GM12878 (cell line): ENCODE results near the gene NCLN. TPM values are rescaled to one million over a fixed set of nuclear protein-coding genes. Genes with fewer than 3 reads are reported as not detected.

Source experiments
- ATAC-seq: fragments of 200-7000 bp; cut with Tn5 transposase; 3 replicates; pipeline ENCODE4 v1.9.1; 2020; ENCODE audit warnings: mild to moderate bottlenecking, moderate library complexity
- BruUV-seq: library from RNA; stranded (reverse); fragments of 400-500 nt; replicated peaks from 2 replicates; lab custom pipeline; 2021; lab: Mats Ljungman, UMichigan
- CTCF ChIA-PET: fragments of 300-600 bp; sonication (Branson Sonifier 250); formaldehyde crosslinking; extraction: SDS; loops from one replicate; lab custom pipeline; 2021; ENCODE audit warnings: inconsistent platforms; lab: Yijun Ruan, JAX
- POLR2A ChIA-PET: fragments of 350-600 bp; formaldehyde crosslinking; extraction: SDS; loops from one replicate; lab custom pipeline; 2021; ENCODE audit warnings: inconsistent platforms; lab: Charles Lee
- RAD21 ChIA-PET: fragments of 300-600 bp; sonication (Branson Sonifier 250); formaldehyde crosslinking; loops from one replicate; lab custom pipeline; 2023; ENCODE audit warnings: antibody characterized with exemption; ENCODE audit not compliant: unreplicated experiment; lab: Charles Lee
- SMC1A ChIA-PET: fragments of 300-600 bp; sonication (Branson Sonifier 250); formaldehyde crosslinking; loops from one replicate; lab custom pipeline; 2023; ENCODE audit not compliant: unreplicated experiment, uncharacterized antibody; lab: Charles Lee
- DNase-seq: peaks from one replicate; pipeline ENCODE4 v3.0.0-alpha.2; 2011; ENCODE audit warnings: low read depth, low spot score
- FAIRE-seq: peaks from 3 replicates; lab custom pipeline; 2011; peaks lifted over from hg19 to GRCh38; lab: Jason Lieb, UNC
- H2AFZ ChIP-seq: 2 replicates; pipeline ENCODE4 v1.6.0; 2011; ENCODE audit warnings: low read depth, low read length, control low read depth; ENCODE audit not compliant: control insufficient read depth
- H3K27ac ChIP-seq: 2 replicates; pipeline ENCODE4 v1.5.1; 2011; ENCODE audit warnings: control low read depth; ENCODE audit not compliant: control insufficient read depth, insufficient read depth
- H3K27me3 ChIP-seq, 2 experiments: replicated peaks in 1 of 2; 2 replicates each; pipeline versions ENCODE4 v1.6.0 to v1.6.1; 2011; ENCODE audit warnings: low read length in 1 of 2; ENCODE audit not compliant: control insufficient read depth in 2 of 2, insufficient read depth in 2 of 2
- H3K36me3 ChIP-seq, 2 experiments: 2 replicates each; pipeline ENCODE4 v1.5.1; 2011; ENCODE audit warnings: low read length in 1 of 2; ENCODE audit not compliant: control insufficient read depth in 2 of 2, insufficient read depth in 2 of 2
- H3K4me1 ChIP-seq: 2 replicates; pipeline ENCODE4 v1.6.1; 2011; ENCODE audit warnings: mild to moderate bottlenecking, low read length, moderate library complexity, mixed read lengths; ENCODE audit not compliant: control insufficient read depth, insufficient read depth
- H3K4me2 ChIP-seq: 2 replicates; pipeline ENCODE4 v1.6.0; 2011; ENCODE audit warnings: control low read depth; ENCODE audit not compliant: control insufficient read depth, insufficient read depth
- H3K4me3 ChIP-seq: fragments of 200-600 bp; sonication (generic); 2 replicates; pipeline ENCODE4 v1.5.1; 2016
- H3K79me2 ChIP-seq: 2 replicates; pipeline ENCODE4 v1.6.0; 2011; ENCODE audit warnings: low read length; ENCODE audit not compliant: control insufficient read depth, insufficient read depth
- H3K9ac ChIP-seq: 2 replicates; pipeline ENCODE4 v1.8.0; 2011; ENCODE audit warnings: low read length, control low read depth, mixed read lengths; ENCODE audit not compliant: control insufficient read depth, insufficient read depth
- H3K9me3 ChIP-seq: replicated peaks from 3 replicates; pipeline ENCODE4 v1.5.1; 2011; ENCODE audit warnings: mild to moderate bottlenecking, low read length; ENCODE audit not compliant: control insufficient read depth, insufficient read depth
- H4K20me1 ChIP-seq: 2 replicates; pipeline ENCODE4 v1.6.0; 2011; ENCODE audit not compliant: control insufficient read depth, insufficient read depth
- ATF2 ChIP-seq: IDR thresholded peaks from 2 replicates; pipeline ENCODE4 v1.6.1; 2012; ENCODE audit warnings: low read length, inconsistent platforms
- ATF7 ChIP-seq: fragments of 450-650 bp; IDR thresholded peaks from 2 replicates; pipeline ENCODE4 v1.6.1; 2016; ENCODE audit warnings: low read depth, mild to moderate bottlenecking
- CHD1 ChIP-seq: IDR thresholded peaks from 2 replicates; pipeline ENCODE4 v1.6.1; 2012; ENCODE audit warnings: low read depth, low read length, improper control_type of control experiment
- HDGF ChIP-seq: fragments of 450-650 bp; IDR thresholded peaks from 2 replicates; pipeline ENCODE4 v1.6.1; 2016; ENCODE audit warnings: antibody characterized with exemption
- MAX ChIP-seq: IDR thresholded peaks from 2 replicates; pipeline ENCODE4 v1.6.1; 2012; ENCODE audit warnings: low read depth, low read length, improper control_type of control experiment
- MLLT1 ChIP-seq: fragments of 450-650 bp; IDR thresholded peaks from 2 replicates; pipeline ENCODE4 v1.6.1; 2016; ENCODE audit warnings: mild to moderate bottlenecking
- MTA2 ChIP-seq: fragments of 450-650 bp; IDR thresholded peaks from 2 replicates; pipeline ENCODE4 v1.6.1; 2016; ENCODE audit warnings: low read depth, mild to moderate bottlenecking, moderate library complexity
- PBX3 ChIP-seq: IDR thresholded peaks from 2 replicates; pipeline ENCODE4 v1.6.1; 2011; ENCODE audit warnings: mild to moderate bottlenecking, low read depth, low read length, moderate library complexity; ENCODE audit not compliant: insufficient replicate concordance
- PML ChIP-seq: IDR thresholded peaks from 2 replicates; pipeline ENCODE4 v1.6.1; 2012; ENCODE audit warnings: low read length, inconsistent platforms
- RB1 ChIP-seq: fragments of 450-650 bp; formaldehyde crosslinking; IDR thresholded peaks from 2 replicates; pipeline ENCODE4 v1.6.1; 2017; ENCODE audit warnings: mild to moderate bottlenecking, borderline replicate concordance
- RCOR1 ChIP-seq: conservative IDR thresholded peaks from 2 replicates; pipeline ENCODE4 v1.6.1; 2012; ENCODE audit warnings: low read depth, low read length, improper control_type of control experiment
- RFX5 ChIP-seq: IDR thresholded peaks from 2 replicates; pipeline ENCODE4 v1.6.1; 2011; ENCODE audit warnings: low read depth, low read length, improper control_type of control experiment
- ZZZ3 ChIP-seq: IDR thresholded peaks from 2 replicates; pipeline ENCODE4 v1.6.1; 2011; ENCODE audit warnings: low read depth; ENCODE audit not compliant: control insufficient read depth, insufficient read length
- WGBS: methylation state at CpG from one replicate; pipeline ENCODE4 v1.1.6; 2016; ENCODE audit warnings: low lambda C conversion rate; ENCODE audit not compliant: insufficient replicate concordance, insufficient coverage; ENCODE audit errors: missing lambda C conversion rate; 5-methylcytosine and 5-hydroxymethylcytosine counted together
- in situ Hi-C: fragments of 300-500 bp; cut with MboI; formaldehyde crosslinking; loops from 9 replicates; pipeline ENCODE4 v1.14.3; 2018; ENCODE audit warnings: mixed read lengths
- intact Hi-C: fragments of 100-400 bp; cut with micrococcal nuclease; formaldehyde crosslinking; loops from one replicate; pipeline ENCODE4 v1.14.2; 2022; ENCODE audit not compliant: unreplicated experiment
- polyA plus RNA-seq, 11 experiments: library from polyadenylated mRNA; depleted of rRNA in 4 of 11; unstranded in 6 of 11; stranded (reverse) in 5 of 11; fragments of >200 nt; fragmentation: Nextera tagmentation in 4 of 11; fragmentation: Illumina TruSeq in 1 of 11; extraction: Ambion mirVana in 4 of 11; extraction: Trizol in 1 of 11; gene quantifications; 1 replicate in 1 of 11; 2 replicates in 10 of 11; pipeline versions ENCODE4 v1.2.1 to v1.2.3, GENCODE V29; 2011 to 2016; ENCODE audit warnings: inconsistent platforms in 2 of 11, missing spikeins in 2 of 11, low read depth in 1 of 11
- total RNA-seq, 4 experiments: library from RNA; depleted of rRNA in 3 of 4; stranded (reverse); fragments of >200 nt in 3 of 4; fragmentation: Illumina TruSeq in 1 of 4; extraction: Trizol in 1 of 4; gene quantifications; 2 replicates each; pipeline versions ENCODE4 v1.2.1 to v1.2.3, GENCODE V29; 2013 to 2021

NCLN gene
- total and polyA plus RNA-seq, 10 of the 15 experiments (the other 5 are each of a cell fraction or from before 2014, with no cell fraction given), result 2.2 to 79.1 (median 36.0) TPM

- 92% methylated on average over 7 of the region's 7 CpGs for WGBS
- ChIA-PET RAD21 (interaction anchor here (0.8 to 1.6 kb wide), 3 partner anchors 8 to 9 kb away, joined by 3 to 5 read pairs (median 3); no protein-coding TSS in a partner anchor), POLR2A (interaction anchor here (0.6 to 2.4 kb wide), 5 partner anchors 9 to 1090 kb away, joined by 3 to 27 read pairs (median 4); no protein-coding TSS in a partner anchor), CTCF (interaction anchor here (0.7 to 3.9 kb wide), 6 partner anchors 9 to 850 kb away, joined by 3 to 30 read pairs (median 3); no protein-coding TSS in a partner anchor)
- FAIRE-seq, result no peak
- H4K20me1 ChIP-seq, result no peaks in the 10 kb centered on the region
- no peak for DNase-seq
- ATAC-seq, result no peak
- H2AFZ ChIP-seq, result peak overlapping the region; percentile 4; the same call in 1 of the 2 replicates
- no peaks in the 10 kb centered on the region for H3K27me3 ChIP-seq
- peaks cover 28% of the 10 kb centered on the region for H3K4me1 ChIP-seq
- intact Hi-C loops, result no loop called here
- H3K36me3 ChIP-seq, result no peaks in the 10 kb centered on the region; a peak in 1 of 4 replicates
- BruUV-seq, result no TSS peak
- TF ChIP-seq RCOR1, result no peak
- no peak for TF ChIP-seq RB1
- TF ChIP-seq MLLT1, result peak; percentile 93
- TF ChIP-seq, all 136 proteins: peak for 1
- H3K4me2 ChIP-seq, result peak overlapping the region; percentile 86
- in situ Hi-C loops, result no loop called here
- peaks cover 15% of the 10 kb centered on the region for H3K79me2 ChIP-seq
- SMC1A ChIA-PET, result interaction anchor here (1.2 kb wide), 1 partner anchor 9 kb away, joined by 5 read pairs; no protein-coding TSS in a partner anchor
- no peak overlapping the region for H3K27ac ChIP-seq
- peak overlapping the region; percentile 44; the same call in 1 of the 2 replicates for H3K9ac ChIP-seq
- H3K4me3 ChIP-seq, result peak overlapping the region; percentile 84
- no peaks in the 10 kb centered on the region; the same call in 2 of the 3 replicates for H3K9me3 ChIP-seq
These were observed 48.6 kb upstream of the NCLN start for GRCh38 chr19:3137119-3137518.

GRCh38 chr19:3138268-3138667, 47.5 kb upstream of the NCLN start:
- intact Hi-C loops, result no loop called here
- no peak overlapping the region for H3K9ac ChIP-seq
- TF ChIP-seq MAX, result no peak
- no peak for TF ChIP-seq RFX5
- no peak for TF ChIP-seq HDGF
- no peak for TF ChIP-seq PML
- TF ChIP-seq PBX3, result no peak
- TF ChIP-seq ATF7, result no peak
- no peak for TF ChIP-seq MTA2
- no peak for TF ChIP-seq ATF2
- no peak for TF ChIP-seq ZZZ3
- TF ChIP-seq CHD1, result no peak

More at GRCh38 chr19:3138268-3138667, 47.5 kb upstream of the NCLN start:
- ChIA-PET SMC1A (interaction anchor here (0.8 to 1.1 kb wide), 3 partner anchors 9 to 23 kb away, joined by 3 to 4 read pairs (median 4); no protein-coding TSS in a partner anchor), CTCF (interaction anchor here (1.0 to 3.9 kb wide), 5 partner anchors 8 to 849 kb away, joined by 3 to 30 read pairs (median 5); no protein-coding TSS in a partner anchor), POLR2A (interaction anchor here (0.8 kb wide), 1 partner anchor 351 kb away, joined by 3 read pairs; no protein-coding TSS in a partner anchor), RAD21 (interaction anchor here (1.6 kb wide), 1 partner anchor 9 kb away, joined by 5 read pairs; no protein-coding TSS in a partner anchor)
- FAIRE-seq (no peak), ATAC-seq (no peak), DNase-seq (no peak)
- in situ Hi-C loops, result no loop called here
- no peak overlapping the region for H2AFZ ChIP-seq
- no peak overlapping the region for H3K4me2 ChIP-seq
- no peaks in the 10 kb centered on the region; a peak in 1 of 4 replicates for H3K36me3 ChIP-seq
- H4K20me1 ChIP-seq, result no peaks in the 10 kb centered on the region
- H3K9me3 ChIP-seq, result no peaks in the 10 kb centered on the region; the same call in 2 of the 3 replicates
- H3K27me3 ChIP-seq, result no peaks in the 10 kb centered on the region
- H3K4me1 ChIP-seq, result peaks cover 19% of the 10 kb centered on the region
- no peak overlapping the region for H3K27ac ChIP-seq
- 70% methylated on average over 14 of the region's 15 CpGs for WGBS
- H3K4me3 ChIP-seq, result no peak overlapping the region
- H3K79me2 ChIP-seq, result peaks cover 15% of the 10 kb centered on the region
- BruUV-seq, result no TSS peak
